K562 (cell line): ENCODE results near the gene SH2D7. TPM values are rescaled to one million over a fixed set of nuclear protein-coding genes. Genes with fewer than 3 reads are reported as not detected.

Experiments
- ATAC-seq: fragments of 200-7000 bp; cut with Tn5 transposase; 3 replicates; pipeline ENCODE4 v1.9.1; 2020; ENCODE audit warnings: moderate library complexity
- BruUV-seq: library from RNA; stranded (reverse); fragments of 400-500 nt; replicated peaks from 2 replicates; lab custom pipeline; 2021; lab: Mats Ljungman, UMichigan
- CTCF ChIA-PET: fragments of 300-600 bp; formaldehyde crosslinking; extraction: SDS; loops from one replicate; lab custom pipeline; 2021; ENCODE audit warnings: low intra/inter-chr PET ratio; lab: Yijun Ruan, JAX
- POLR2A ChIA-PET: fragments of 300-600, 350-650 bp; sonication (Branson Sonifier 250); formaldehyde crosslinking; extraction: SDS; loops from one replicate; lab custom pipeline; 2021; ENCODE audit warnings: antibody characterized with exemption, inconsistent platforms; lab: Yijun Ruan, JAX
- DNase-seq, 4 experiments: peaks; one replicate each; pipeline versions ENCODE4 v3.0.0 to v3.0.0-alpha.2; 2011 to 2018; ENCODE audit warnings: low spot score in 3 of 4, mixed read lengths in 3 of 4; ENCODE audit errors: extremely low read depth in 1 of 4
- FAIRE-seq: peaks from 2 replicates; lab custom pipeline; 2011; peaks lifted over from hg19 to GRCh38; lab: Jason Lieb, UNC
- H2AFZ ChIP-seq: 2 replicates; pipeline ENCODE4 v1.6.0; 2011; ENCODE audit warnings: low read depth, low read length, control low read depth, inconsistent platforms
- H3K27ac ChIP-seq: fragments of 200-600 bp; 3 replicates; pipeline ENCODE4 v1.8.0; 2011; ENCODE audit warnings: low read depth, mild to moderate bottlenecking, control low read depth, inconsistent platforms, low read length, moderate library complexity, mixed read lengths; ENCODE audit errors: extremely low read depth
- H3K27me3 ChIP-seq, 2 experiments: fragments of 300-600 bp in 1 of 2; 2 replicates in 1 of 2; 3 replicates in 1 of 2; pipeline versions ENCODE4 v1.6.0 to v1.8.0; 2011; ENCODE audit warnings: inconsistent platforms in 2 of 2, low read length in 2 of 2, mild to moderate bottlenecking in 1 of 2, mixed read lengths in 1 of 2, moderate library complexity in 1 of 2; ENCODE audit not compliant: control insufficient read depth in 2 of 2, insufficient read depth in 2 of 2
- H3K36me3 ChIP-seq: fragments of 300-600 bp; 3 replicates; pipeline ENCODE4 v1.8.0; 2011; ENCODE audit warnings: mild to moderate bottlenecking, low read length, inconsistent platforms; ENCODE audit not compliant: control insufficient read depth, insufficient read depth
- H3K4me1 ChIP-seq, 2 experiments: fragments of 200-600 bp in 1 of 2; replicated peaks in 1 of 2; 2 replicates in 1 of 2; 3 replicates in 1 of 2; pipeline versions ENCODE4 v1.5.1 to v1.8.0; 2011; ENCODE audit warnings: inconsistent platforms in 2 of 2, low read length in 2 of 2, mild to moderate bottlenecking in 1 of 2, mixed read lengths in 1 of 2, moderate library complexity in 1 of 2; ENCODE audit not compliant: control insufficient read depth in 2 of 2, insufficient read depth in 2 of 2
- H3K4me2 ChIP-seq: 2 replicates; pipeline ENCODE4 v1.6.1; 2011; ENCODE audit warnings: low read length, control low read depth, inconsistent platforms, mixed read lengths; ENCODE audit not compliant: insufficient read depth
- H3K4me3 ChIP-seq: fragments of 200-600 bp; sonication (generic), shearing (Covaris generic); 2 replicates; pipeline ENCODE4 v1.5.1; 2016; ENCODE audit warnings: control low read depth, inconsistent platforms
- H3K79me2 ChIP-seq: fragments of 200-600 bp; 3 replicates; pipeline ENCODE4 v1.8.0; 2011; ENCODE audit warnings: low read length, inconsistent platforms; ENCODE audit not compliant: control insufficient read depth, insufficient read depth
- H3K9ac ChIP-seq, 2 experiments: 2 replicates each; pipeline versions ENCODE4 v1.6.0 to v1.6.1; 2011; ENCODE audit warnings: low read depth in 2 of 2, low read length in 2 of 2, control low read depth in 1 of 2, inconsistent platforms in 1 of 2, mild to moderate bottlenecking in 1 of 2, mixed read lengths in 1 of 2; ENCODE audit not compliant: insufficient read depth in 1 of 2
- H3K9me1 ChIP-seq: one replicate; pipeline ENCODE4 v1.6.0; 2011; ENCODE audit warnings: inconsistent platforms, mild to moderate bottlenecking, low read length, moderate library complexity; ENCODE audit not compliant: control insufficient read depth, insufficient read depth
- H3K9me3 ChIP-seq: replicated peaks from 2 replicates; pipeline ENCODE4 v1.5.1; 2011; ENCODE audit warnings: low read depth, low read length, inconsistent platforms; ENCODE audit not compliant: control insufficient read depth, insufficient read depth
- H4K20me1 ChIP-seq: replicated peaks from 2 replicates; pipeline ENCODE4 v1.6.1; 2011; ENCODE audit warnings: low read length, inconsistent platforms, mixed read lengths; ENCODE audit not compliant: control insufficient read depth, insufficient read depth
- EGR1 ChIP-seq: fragments of 450-650 bp; conservative IDR thresholded peaks from 2 replicates; pipeline ENCODE4 v1.6.1; 2017; ENCODE audit warnings: mild to moderate bottlenecking
- HDAC6 ChIP-seq: IDR thresholded peaks from 2 replicates; pipeline ENCODE4 v1.6.1; 2012; ENCODE audit warnings: low read depth, mild to moderate bottlenecking, control low read depth, inconsistent platforms, low read length, moderate library complexity
- HIVEP1 ChIP-seq: fragments of 250-450 bp; sonication (Bioruptor Pico); IDR thresholded peaks from 2 replicates; pipeline ENCODE4 v1.4.0; 2020; ENCODE audit warnings: mild to moderate bottlenecking
- HNRNPH1 ChIP-seq: fragments of 200-400 bp; formaldehyde crosslinking; optimal IDR thresholded peaks from 2 replicates; pipeline ENCODE3; 2017; ENCODE audit warnings: low read depth, mild to moderate bottlenecking, low read length, moderate library complexity
- HNRNPK ChIP-seq: fragments of 200-400 bp; formaldehyde crosslinking; IDR thresholded peaks from one replicate; pipeline ENCODE4 v1.6.1; 2018; ENCODE audit warnings: mild to moderate bottlenecking, low read depth, low read length; ENCODE audit not compliant: poor library complexity, severe bottlenecking
- KHSRP ChIP-seq: fragments of 450-650 bp; IDR thresholded peaks from 2 replicates; pipeline ENCODE4 v1.6.1; 2017
- KLF6 ChIP-seq: fragments of 250-450 bp; sonication (Bioruptor Pico); IDR thresholded peaks from 2 replicates; pipeline ENCODE4 v1.4.0; 2020; ENCODE audit warnings: mild to moderate bottlenecking, moderate library complexity, borderline replicate concordance
- LCOR ChIP-seq: sonication (generic); formaldehyde crosslinking; IDR thresholded peaks from 2 replicates; pipeline ENCODE4 v1.8.0; 2022; ENCODE audit warnings: mild to moderate bottlenecking, missing genetic modification reagents
- SAP30 ChIP-seq: fragments of 200-600 bp; sonication (generic); IDR thresholded peaks from 2 replicates; pipeline ENCODE4 v1.6.1; 2012; ENCODE audit warnings: borderline replicate concordance, low read depth, mild to moderate bottlenecking, moderate library complexity, low read length, control low read depth, inconsistent platforms; ENCODE audit not compliant: insufficient read depth, poor library complexity, severe bottlenecking
- SMARCA4 ChIP-seq: fragments of 450-650 bp; IDR thresholded peaks from 2 replicates; pipeline ENCODE4 v1.6.1; 2016
- TAL1 ChIP-seq: fragments of 450-650 bp; IDR thresholded peaks from 2 replicates; pipeline ENCODE4 v1.6.1; 2016; ENCODE audit warnings: mild to moderate bottlenecking
- ZNF140 ChIP-seq: fragments of 250-450 bp; sonication (Bioruptor Pico); IDR thresholded peaks from 2 replicates; pipeline ENCODE4 v1.8.0; 2021; ENCODE audit warnings: moderate library complexity, mild to moderate bottlenecking, inconsistent platforms
- ZNF280B ChIP-seq: fragments of 250-450 bp; sonication (Bioruptor Pico); IDR thresholded peaks from 2 replicates; pipeline ENCODE4 v1.5.1; 2021; ENCODE audit warnings: mild to moderate bottlenecking
- WGBS: fragments of 100-300 bp; shearing (Covaris generic); methylation state at CpG from one replicate; pipeline ENCODE4 v1.1.6; 2016; ENCODE audit warnings: low coverage, mixed read lengths; ENCODE audit not compliant: insufficient coverage; ENCODE audit errors: missing lambda C conversion rate; 5-methylcytosine and 5-hydroxymethylcytosine counted together
- in situ Hi-C: fragments of 300-500 bp; cut with MboI; formaldehyde crosslinking; loops from 4 replicates; pipeline ENCODE4 v1.15.0; 2018; ENCODE audit warnings: inconsistent platforms, mixed read lengths
- intact Hi-C: fragments of 100-400 bp; cut with micrococcal nuclease; formaldehyde crosslinking; loops from 2 replicates; pipeline ENCODE4 v1.14.2; 2022
- polyA plus RNA-seq, 8 experiments: library from polyadenylated mRNA; depleted of rRNA in 4 of 8; stranded (reverse) in 5 of 8; unstranded in 3 of 8; fragments of >200 nt; fragmentation: Nextera tagmentation in 2 of 8; fragmentation: Illumina TruSeq in 1 of 8; extraction: Ambion mirVana in 2 of 8; extraction: Trizol in 1 of 8; gene quantifications; 2 replicates each; pipeline versions ENCODE4 v1.2.1 to v1.2.3, GENCODE V29; 2011 to 2014; ENCODE audit warnings: inconsistent platforms in 1 of 8, missing spikeins in 1 of 8
- total RNA-seq, 7 experiments: library from RNA; depleted of rRNA in 6 of 7; stranded (reverse); fragments of >200 nt in 6 of 7; fragmentation: Illumina TruSeq in 2 of 7; extraction: Trizol in 2 of 7; gene quantifications; 2 replicates each; pipeline versions ENCODE4 v1.2.1 to v1.2.3, GENCODE V29; 2011 to 2021; ENCODE audit warnings: low replicate concordance in 1 of 7

Gene SH2D7
- total and polyA plus RNA-seq, 9 of the 15 experiments (the other 6 are each of a cell fraction or from before 2014, with no cell fraction given) = not detected

- no peaks in the 10 kb centered on the region for H3K4me1 ChIP-seq
- H3K36me3 ChIP-seq = peaks cover 6% of the 10 kb centered on the region; the same call in 1 of the 3 replicates
- H3K9me3 ChIP-seq = no peaks in the 10 kb centered on the region
- peaks cover 5% of the 10 kb centered on the region; the same call in 1 of the 2 replicates for H4K20me1 ChIP-seq
- DNase-seq (no peak), ATAC-seq (no peak), FAIRE-seq (no peak)
- no TSS peak for BruUV-seq
- no peak overlapping the region for H2AFZ ChIP-seq
- no peak overlapping the region for H3K4me2 ChIP-seq
- H3K4me3 ChIP-seq = no peak overlapping the region
- ChIA-PET CTCF (no interaction called here), POLR2A (interaction anchor here (1.3 kb wide), 1 partner anchor 14 kb away, joined by 3 read pairs; no protein-coding TSS in a partner anchor)
- intact Hi-C loops (no loop called here), in situ Hi-C loops (no loop called here)
- H3K9ac ChIP-seq = no peak overlapping the region; a peak in 1 of 4 replicates
- H3K79me2 ChIP-seq = no peaks in the 10 kb centered on the region
- no peak for TF ChIP-seq HIVEP1 (CRISPR knock-in tag)
- no peak for TF ChIP-seq EGR1
- TF ChIP-seq HNRNPH1 = no peak
- TF ChIP-seq TAL1 = no peak
- WGBS = 54% methylated on average over 8 of the region's 8 CpGs
- H3K27me3 ChIP-seq = no peaks in the 10 kb centered on the region
- H3K9me1 ChIP-seq = no peaks in the 10 kb centered on the region
- H3K27ac ChIP-seq = no peak overlapping the region
These were observed 44.4 kb upstream of the SH2D7 start for GRCh38 chr15:78047761-78048627.

GRCh38 chr15:78048628-78048920 lies 43.8 kb upstream of the SH2D7 start:
- DNase-seq (no peak), ATAC-seq (no peak), FAIRE-seq (no peak)
- Histone ChIP-seq H4K20me1 (peaks cover 5% of the 10 kb centered on the region; the same call in 1 of the 2 replicates), H3K9ac (no peak overlapping the region; a peak in 1 of 4 replicates), H2AFZ (no peak overlapping the region), H3K4me2 (no peak overlapping the region), H3K4me1 (no peaks in the 10 kb centered on the region), H3K9me1 (no peaks in the 10 kb centered on the region), H3K9me3 (no peaks in the 10 kb centered on the region), H3K4me3 (no peak overlapping the region), H3K27ac (no peak overlapping the region), H3K36me3 (peaks cover 12% of the 10 kb centered on the region; the same call in 2 of the 3 replicates), H3K79me2 (no peaks in the 10 kb centered on the region), H3K27me3 (no peaks in the 10 kb centered on the region)
- 72% methylated on average over 5 of the region's 5 CpGs for WGBS
- CTCF ChIA-PET = no interaction called here
- intact Hi-C loops = no loop called here
- POLR2A ChIA-PET = no interaction called here
- in situ Hi-C loops = no loop called here
- no TSS peak for BruUV-seq
- TF ChIP-seq HNRNPK (no peak), LCOR (no peak), KLF6 (CRISPR knock-in tag) (no peak), ZNF140 (CRISPR knock-in tag) (no peak), SMARCA4 (no peak), KHSRP (no peak), SAP30 (no peak), ZNF280B (CRISPR knock-in tag) (no peak), HDAC6 (no peak)
